H1 (cell line): ENCODE data around the gene BBX. TPM values are rescaled to one million over a fixed set of nuclear protein-coding genes. Genes with fewer than 3 reads are reported as not detected.

Source experiments
- CTCF ChIA-PET: fragments of 300-600 bp; sonication (Branson Sonifier 250); formaldehyde crosslinking; loops from one replicate; lab custom pipeline; 2021; ENCODE audit not compliant: partially characterized antibody; lab: Charles Lee
- POLR2A ChIA-PET: fragments of 300-600 bp; sonication (Branson Sonifier 250); formaldehyde crosslinking; loops from one replicate; lab custom pipeline; 2021; ENCODE audit warnings: inconsistent platforms; ENCODE audit not compliant: partially characterized antibody; lab: Charles Lee
- DNase-seq, 2 experiments: peaks; one replicate each; pipeline versions ENCODE4 v3.0.0 to v3.0.0-alpha.2; 2010 to 2022; ENCODE audit warnings: low spot score in 2 of 2, low read depth in 1 of 2, mixed read lengths in 1 of 2
- FAIRE-seq: peaks from 2 replicates; lab custom pipeline; 2011; peaks lifted over from hg19 to GRCh38; lab: Jason Lieb, UNC
- H2AFZ ChIP-seq: 2 replicates; pipeline ENCODE4 v1.8.1; 2012; ENCODE audit warnings: low read length, inconsistent platforms
- H2AK5ac ChIP-seq: 2 replicates; pipeline ENCODE4 v1.6.1; 2013; ENCODE audit warnings: low read depth, low read length
- H2BK120ac ChIP-seq: replicated peaks from 2 replicates; pipeline ENCODE3; 2013; ENCODE audit warnings: low read depth, low read length, inconsistent platforms
- H2BK12ac ChIP-seq: 2 replicates; pipeline ENCODE4 v1.6.1; 2013; ENCODE audit warnings: low read depth, low read length
- H2BK15ac ChIP-seq: 2 replicates; pipeline ENCODE4 v1.6.1; 2013; ENCODE audit warnings: low read length
- H2BK20ac ChIP-seq: 2 replicates; pipeline ENCODE4 v1.6.1; 2013; ENCODE audit warnings: low read length
- H2BK5ac ChIP-seq: 2 replicates; pipeline ENCODE4 v1.6.1; 2013; ENCODE audit warnings: low read depth, low read length
- H3K14ac ChIP-seq: 2 replicates; pipeline ENCODE4 v1.6.1; 2013; ENCODE audit warnings: inconsistent platforms; ENCODE audit not compliant: insufficient read length
- H3K18ac ChIP-seq: 2 replicates; pipeline ENCODE4 v1.6.1; 2013; ENCODE audit warnings: low read length; ENCODE audit errors: extremely low read depth
- H3K23ac ChIP-seq: 2 replicates; pipeline ENCODE4 v1.6.1; 2013; ENCODE audit warnings: inconsistent platforms; ENCODE audit not compliant: insufficient read length
- H3K23me2 ChIP-seq: 2 replicates; pipeline ENCODE4 v1.6.1; 2013; ENCODE audit warnings: low read depth, low read length
- H3K27ac ChIP-seq: 2 replicates; pipeline ENCODE4 v1.6.1; 2011; ENCODE audit warnings: low read depth, low read length, inconsistent platforms
- H3K27me3 ChIP-seq, 4 experiments: replicated peaks in 1 of 4; 1 replicate in 1 of 4; 2 replicates in 3 of 4; pipeline versions ENCODE4 v1.6.1 to v1.8.1; 2011 to 2013; ENCODE audit warnings: low read length in 3 of 4, mild to moderate bottlenecking in 3 of 4, inconsistent platforms in 2 of 4, mixed read lengths in 2 of 4, moderate library complexity in 1 of 4; ENCODE audit not compliant: control insufficient read depth in 3 of 4, insufficient read depth in 3 of 4; ENCODE audit errors: extremely low read depth in 1 of 4
- H3K36me3 ChIP-seq, 4 experiments: 2 replicates each; pipeline versions ENCODE4 v1.6.1 to v1.8.1; 2011 to 2013; ENCODE audit warnings: mild to moderate bottlenecking in 4 of 4, low read length in 3 of 4, moderate library complexity in 2 of 4, control low read depth in 1 of 4, inconsistent platforms in 1 of 4; ENCODE audit not compliant: insufficient read depth in 4 of 4, control insufficient read depth in 2 of 4
- H3K4ac ChIP-seq: replicated peaks from 2 replicates; pipeline ENCODE3; 2013; ENCODE audit warnings: low read length, low read depth, mixed read lengths, inconsistent platforms; ENCODE audit not compliant: insufficient read length
- H3K4me1 ChIP-seq, 4 experiments: replicated peaks in 1 of 4; 1 replicate in 1 of 4; 2 replicates in 3 of 4; pipeline versions ENCODE4 v1.6.1 to v1.8.1; 2011 to 2013; ENCODE audit warnings: low read length in 3 of 4, inconsistent platforms in 2 of 4, mixed read lengths in 1 of 4; ENCODE audit not compliant: insufficient read depth in 4 of 4, control insufficient read depth in 3 of 4
- H3K4me2 ChIP-seq, 2 experiments: 2 replicates each; pipeline versions ENCODE4 v1.6.1 to v1.8.1; 2011 to 2013; ENCODE audit warnings: low read depth in 2 of 2, low read length in 2 of 2, control low read depth in 1 of 2, inconsistent platforms in 1 of 2, mild to moderate bottlenecking in 1 of 2; ENCODE audit not compliant: insufficient read depth in 1 of 2
- H3K4me3 ChIP-seq, 4 experiments: fragments of 200-600, 300-600 bp in 1 of 4; sonication (generic), shearing (Covaris generic), sonication (Bioruptor Twin) in 1 of 4; 2 replicates each; pipeline versions ENCODE4 v1.5.1 to v1.8.1; 2011 to 2016; ENCODE audit warnings: low read length in 4 of 4, low read depth in 3 of 4, control low read depth in 2 of 4, inconsistent platforms in 2 of 4, mild to moderate bottlenecking in 2 of 4, mixed read lengths in 1 of 4, moderate library complexity in 1 of 4; ENCODE audit not compliant: insufficient read depth in 2 of 4; ENCODE audit errors: extremely low read depth in 1 of 4
- H3K56ac ChIP-seq: replicated peaks from 2 replicates; pipeline ENCODE3; 2013; ENCODE audit warnings: low read depth, mild to moderate bottlenecking, mixed read lengths, low read length, inconsistent platforms; ENCODE audit not compliant: insufficient read length
- H3K79me1 ChIP-seq: 2 replicates; pipeline ENCODE4 v1.6.1; 2013; ENCODE audit warnings: low read depth, low read length, control low read depth
- H3K79me2 ChIP-seq, 2 experiments: 2 replicates each; pipeline versions ENCODE4 v1.6.1 to v1.8.1; 2012 to 2013; ENCODE audit warnings: low read length in 2 of 2, mild to moderate bottlenecking in 2 of 2, inconsistent platforms in 1 of 2; ENCODE audit not compliant: insufficient read depth in 2 of 2, control insufficient read depth in 1 of 2
- H3K9ac ChIP-seq, 4 experiments: replicated peaks in 1 of 4; 1 replicate in 1 of 4; 2 replicates in 3 of 4; pipeline versions ENCODE4 v1.6.1 to v1.8.1; 2011 to 2013; ENCODE audit warnings: low read depth in 3 of 4, low read length in 3 of 4, control low read depth in 2 of 4, mild to moderate bottlenecking in 2 of 4, moderate library complexity in 2 of 4, inconsistent platforms in 1 of 4; ENCODE audit errors: extremely low read depth in 1 of 4
- H3K9me3 ChIP-seq, 2 experiments: 2 replicates each; pipeline versions ENCODE4 v1.6.1 to v1.8.1; 2012 to 2013; ENCODE audit warnings: mild to moderate bottlenecking in 2 of 2, moderate library complexity in 2 of 2, control low read depth in 1 of 2, inconsistent platforms in 1 of 2, low read depth in 1 of 2, low read length in 1 of 2, mixed read lengths in 1 of 2; ENCODE audit not compliant: insufficient read depth in 2 of 2
- H4K20me1 ChIP-seq, 2 experiments: replicated peaks in 1 of 2; 2 replicates each; pipeline versions ENCODE3 to v1.8.1; 2011 to 2013; ENCODE audit warnings: inconsistent platforms in 2 of 2, low read length in 2 of 2, mild to moderate bottlenecking in 1 of 2; ENCODE audit not compliant: insufficient read depth in 2 of 2, control insufficient read depth in 1 of 2
- H4K5ac ChIP-seq: 2 replicates; pipeline ENCODE4 v1.6.1; 2013; ENCODE audit warnings: low read length, low read depth, mixed read lengths, inconsistent platforms; ENCODE audit not compliant: insufficient read length
- H4K8ac ChIP-seq: 2 replicates; pipeline ENCODE4 v1.8.0; 2013; ENCODE audit warnings: mild to moderate bottlenecking, moderate library complexity, low read length, inconsistent platforms; ENCODE audit not compliant: insufficient read depth; ENCODE audit errors: extremely low read depth
- H4K91ac ChIP-seq: replicated peaks from 2 replicates; pipeline ENCODE3; 2013; ENCODE audit warnings: low read length, mixed read lengths, inconsistent platforms; ENCODE audit not compliant: insufficient read length
- ASH2L ChIP-seq: fragments of 200-600, 300-600 bp; sonication (generic); IDR thresholded peaks from one replicate; pipeline ENCODE4 v1.7.1; 2017; ENCODE audit warnings: low read length
- CHD2 ChIP-seq: IDR thresholded peaks from 2 replicates; pipeline ENCODE4 v1.6.1; 2012; ENCODE audit warnings: low read length, improper control_type of control experiment
- CREB1 ChIP-seq: IDR thresholded peaks from 2 replicates; pipeline ENCODE4 v1.6.1; 2012; ENCODE audit warnings: inconsistent platforms
- PHF8 ChIP-seq: fragments of 200-600 bp; sonication (generic); conservative IDR thresholded peaks from 2 replicates; pipeline ENCODE4 v1.7.1; 2012; ENCODE audit warnings: low read depth, mild to moderate bottlenecking, inconsistent platforms, low read length, moderate library complexity
- RFX5 ChIP-seq: IDR thresholded peaks from 2 replicates; pipeline ENCODE4 v1.6.1; 2011; ENCODE audit warnings: low read depth, low read length, improper control_type of control experiment, borderline replicate concordance
- SAP30 ChIP-seq: fragments of 300-600 bp; sonication (generic); IDR thresholded peaks from 2 replicates; pipeline ENCODE4 v1.7.1; 2012; ENCODE audit warnings: low read length, moderate library complexity, mild to moderate bottlenecking, inconsistent platforms; ENCODE audit not compliant: insufficient read depth, insufficient replicate concordance
- SIN3A ChIP-seq, 2 experiments: IDR thresholded peaks in 1 of 2; conservative IDR thresholded peaks in 1 of 2; 2 replicates each; pipeline ENCODE4 v1.6.1; 2011 to 2012; ENCODE audit warnings: low read length in 2 of 2, improper control_type of control experiment in 1 of 2, low read depth in 1 of 2, mild to moderate bottlenecking in 1 of 2
- SIX5 ChIP-seq: IDR thresholded peaks from 2 replicates; pipeline ENCODE4 v1.6.1; 2011; ENCODE audit warnings: mild to moderate bottlenecking, low read depth, low read length
- SUZ12 ChIP-seq: fragments of 200-600 bp; sonication (generic); IDR thresholded peaks from 2 replicates; pipeline ENCODE4 v1.6.1; 2012; ENCODE audit warnings: mild to moderate bottlenecking, inconsistent platforms, low read length, moderate library complexity, mixed read lengths
- TBP ChIP-seq: IDR thresholded peaks from 2 replicates; pipeline ENCODE4 v1.6.1; 2011; ENCODE audit warnings: low read depth, low read length, improper control_type of control experiment
- YY1 ChIP-seq: IDR thresholded peaks from 2 replicates; pipeline ENCODE4 v1.6.1; 2011; ENCODE audit warnings: low read depth, mild to moderate bottlenecking, low read length
- WGBS, 2 experiments: shearing (Covaris generic) in 1 of 2; methylation state at CpG; one replicate each; pipeline versions ENCODE4 v1.1.6 to v1.1.7; 2013 to 2015; ENCODE audit warnings: low lambda C conversion rate in 2 of 2, mixed read lengths in 2 of 2, inconsistent platforms in 1 of 2, low coverage in 1 of 2, missing lambda C conversion rate in 1 of 2; ENCODE audit not compliant: insufficient replicate concordance in 2 of 2, insufficient coverage in 1 of 2, insufficient read length in 1 of 2; ENCODE audit errors: extremely low coverage in 1 of 2, missing lambda C conversion rate in 1 of 2; 5-methylcytosine and 5-hydroxymethylcytosine counted together
- polyA plus RNA-seq, 7 experiments: library from polyadenylated mRNA; depleted of rRNA in 3 of 7; stranded (reverse) in 5 of 7; unstranded in 2 of 7; fragments of >200 nt in 5 of 7; fragments of 200-250 nt in 2 of 7; gene quantifications; 1 replicate in 5 of 7; 2 replicates in 1 of 7; 4 replicates in 1 of 7; pipeline versions ENCODE4 v1.2.1 to v1.2.3, GENCODE V29; 2011 to 2013; ENCODE audit warnings: missing spikeins in 2 of 7, mixed read lengths in 2 of 7
- total RNA-seq: library from RNA; stranded (reverse); fragmentation: NEBNext Ultra II Directional; extraction: Animal tissue kit (Norgen Biotek cat#: 25700); gene quantifications from 2 replicates; pipeline ENCODE4 v1.2.1, GENCODE V29; 2021

BBX gene
- total and polyA plus RNA-seq, 2 of the 8 experiments (the other 6 are each of a cell fraction or from before 2014, with no cell fraction given) = 11.0 to 42.5 TPM

GRCh38 chr3:107523539-107524325, 970 bp downstream of the BBX start:
- Histone ChIP-seq H3K4me2 (peak overlapping the region; percentile 95 to 96), H2AK5ac (no peak overlapping the region), H2BK5ac (0 out of 2 replicates have a peak overlapping the region, but pooled peaks have one; percentile 50), H4K91ac (no peak overlapping the region), H3K79me1 (no peaks in the 10 kb centered on the region), H3K27ac (peak overlapping the region; percentile 71; the same call in 1 of the 2 replicates), H3K23ac (no peak overlapping the region), H2BK15ac (no peak overlapping the region), H3K4me1 (peaks cover 0 to 5% (median 3%) of the 10 kb centered on the region in 4 experiments; a peak in 4 of 7 replicates), H3K4ac (no peak overlapping the region), H3K23me2 (peaks cover 17% of the 10 kb centered on the region), H3K27me3 (peaks cover 0 to 7% (median 1%) of the 10 kb centered on the region in 4 experiments; a peak in 1 of 7 replicates), H3K36me3 (peaks cover 0 to 10% (median 0%) of the 10 kb centered on the region in 4 experiments; a peak in 1 of 8 replicates), H3K14ac (no peak overlapping the region), H4K20me1 (peaks cover 5 to 7% of the 10 kb centered on the region in 2 experiments), H3K4me3 (peak overlapping the region; percentile 81 to 99 (median 86)), H2AFZ (peak overlapping the region; percentile 91), H3K56ac (peak overlapping the region; percentile 47), H4K5ac (peak overlapping the region; percentile 7), H3K18ac (peak overlapping the region; percentile 85), H2BK12ac (peak overlapping the region; percentile 43; the same call in 1 of the 2 replicates), H2BK120ac (no peak overlapping the region), H3K9me3 (no peaks in the 10 kb centered on the region), H3K9ac (peak overlapping the region; percentile 56 to 93 (median 70)), H3K79me2 (peaks cover 0 to 31% of the 10 kb centered on the region in 2 experiments; a peak in 3 of 4 replicates), H4K8ac (peak overlapping the region; percentile 63; the same call in 1 of the 2 replicates), H2BK20ac (no peak overlapping the region)
- peak in 1 of 2 experiments; percentile 72 for DNase-seq
- FAIRE-seq = no peak
- ChIA-PET POLR2A (interaction anchor here (0.8 to 1.3 kb wide), 7 partner anchors 11 to 94 kb away, joined by 3 to 14 read pairs (median 4); no protein-coding TSS in a partner anchor), CTCF (interaction anchor here (0.6 to 1.1 kb wide), 2 partner anchors 9 to 94 kb away, joined by 3 to 5 read pairs; no protein-coding TSS in a partner anchor)
- 0% methylated on average over 17 of the region's 40 CpGs; no CpG with 5 or more reads in 1 of the 2 experiments for WGBS, 2 experiments
- TF ChIP-seq YY1 (no peak), SAP30 (peak; percentile 29), SIN3A (conservative IDR thresholded peaks at IDR 0.05 in 1 of 2, IDR thresholded peaks at IDR 0.05 in 1 of 2; ENCODE audit: low read depth in 1 of 2, low read length in 2 of 2) (peak in 1 of 2 experiments; percentile 32; a peak in 1 of 4 replicates), SUZ12 (peak; percentile 21; the same call in 1 of the 2 replicates), CREB1 (no peak), CHD2 (peak; percentile 51; the same call in 1 of the 2 replicates), TBP (0 out of 2 replicates have a peak, but pooled peaks have one; percentile 3), PHF8 (peak; percentile 39), RFX5 (no peak), ASH2L (peak; percentile 93), SIX5 (no peak)
